GM23248 (cell line): ENCODE measurements around the gene BASP1.

Experiments used
- EZH2 ChIP-seq: fragments of 200-600 bp; sonication (generic); IDR thresholded peaks from 2 replicates; pipeline ENCODE4 v1.6.1; 2018; ENCODE audit warnings: antibody characterized with exemption, mild to moderate bottlenecking; ENCODE audit not compliant: insufficient read depth, poor library complexity, severe bottlenecking
- EZH2phosphoT487 ChIP-seq: fragments of 200-600 bp; sonication (generic); IDR thresholded peaks from 2 replicates; pipeline ENCODE4 v1.6.1; 2018; ENCODE audit warnings: antibody characterized with exemption, moderate library complexity, mild to moderate bottlenecking, low read depth; ENCODE audit not compliant: insufficient read depth

- TF ChIP-seq EZH2, result no peak
- no peak for TF ChIP-seq EZH2phosphoT487
Observed at GRCh38 chr5:17252543-17252942, 35.1 kb downstream of the BASP1 start.
